Tibial nerve (tissue), 4 donors: Measurements from ENCODE around the gene TMEM269.

Source experiments
- EP300 ChIP-seq, 2 donors: sonication (generic); formaldehyde crosslinking; IDR thresholded peaks; one replicate each; pipeline ENCODE4 v1.6.1; 2017; ENCODE audit warnings: antibody characterized with exemption in 2 of 2, mild to moderate bottlenecking in 1 of 2
- POLR2A ChIP-seq, 2 donors: fragments of 450-650 bp; IDR thresholded peaks; one replicate each; pipeline ENCODE4 v1.6.1; 2017; ENCODE audit warnings: antibody characterized with exemption in 2 of 2, mild to moderate bottlenecking in 2 of 2, moderate library complexity in 2 of 2
- TF ChIP-seq, protein P1 (sequence below), 5 experiments: fragments of 200-600 bp in 3 of 5; fragments of 450-650 bp in 2 of 5; sonication (generic) in 3 of 5; IDR thresholded peaks; one replicate each; pipeline ENCODE4 v1.5.1; 2016 to 2019; ENCODE audit warnings: antibody characterized with exemption in 5 of 5, mild to moderate bottlenecking in 3 of 5, moderate library complexity in 2 of 5

DNA sequence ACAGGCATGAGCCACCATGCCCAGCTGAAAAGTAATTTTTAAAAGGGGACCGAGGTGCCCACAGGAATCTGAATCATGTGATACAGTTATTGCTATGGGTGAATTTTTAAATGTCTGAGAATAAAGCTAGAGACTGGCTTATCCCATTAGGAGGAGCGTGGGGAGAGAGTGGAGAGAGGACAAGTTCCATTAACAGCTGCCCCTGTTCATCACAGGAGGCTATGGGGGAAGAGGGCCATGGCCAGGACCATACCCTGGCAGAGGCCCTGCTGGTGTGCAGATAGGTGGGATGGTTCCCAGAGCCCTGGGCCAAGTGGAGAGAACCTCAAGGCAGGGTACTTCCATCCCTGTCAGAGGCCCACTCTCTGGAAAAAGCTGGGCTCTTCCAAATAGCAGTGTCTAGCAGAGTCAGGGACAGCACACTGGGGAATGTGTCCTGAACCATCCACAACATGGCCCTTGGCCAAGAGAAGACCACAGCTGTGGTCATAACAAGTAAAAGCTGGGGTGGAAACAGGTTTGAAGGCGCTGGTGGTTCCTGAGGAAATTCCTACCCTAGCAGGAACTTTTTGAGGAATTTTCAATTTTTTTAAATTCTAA lies 48.0 kb downstream of the TMEM269 start:
- TF ChIP-seq, protein P1, sequence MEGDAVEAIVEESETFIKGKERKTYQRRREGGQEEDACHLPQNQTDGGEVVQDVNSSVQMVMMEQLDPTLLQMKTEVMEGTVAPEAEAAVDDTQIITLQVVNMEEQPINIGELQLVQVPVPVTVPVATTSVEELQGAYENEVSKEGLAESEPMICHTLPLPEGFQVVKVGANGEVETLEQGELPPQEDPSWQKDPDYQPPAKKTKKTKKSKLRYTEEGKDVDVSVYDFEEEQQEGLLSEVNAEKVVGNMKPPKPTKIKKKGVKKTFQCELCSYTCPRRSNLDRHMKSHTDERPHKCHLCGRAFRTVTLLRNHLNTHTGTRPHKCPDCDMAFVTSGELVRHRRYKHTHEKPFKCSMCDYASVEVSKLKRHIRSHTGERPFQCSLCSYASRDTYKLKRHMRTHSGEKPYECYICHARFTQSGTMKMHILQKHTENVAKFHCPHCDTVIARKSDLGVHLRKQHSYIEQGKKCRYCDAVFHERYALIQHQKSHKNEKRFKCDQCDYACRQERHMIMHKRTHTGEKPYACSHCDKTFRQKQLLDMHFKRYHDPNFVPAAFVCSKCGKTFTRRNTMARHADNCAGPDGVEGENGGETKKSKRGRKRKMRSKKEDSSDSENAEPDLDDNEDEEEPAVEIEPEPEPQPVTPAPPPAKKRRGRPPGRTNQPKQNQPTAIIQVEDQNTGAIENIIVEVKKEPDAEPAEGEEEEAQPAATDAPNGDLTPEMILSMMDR (IDR thresholded peaks at IDR 0.05): no peak
- TF ChIP-seq POLR2A (IDR thresholded peaks at IDR 0.05) (no peak), EP300 (IDR thresholded peaks at IDR 0.05) (no peak)
